HG02938 (cell line): ENCODE measurements around the gene SLC38A9.
A peak's percentile ranks its signal among the peaks of the same experiment; 100 is the strongest.
"Not testable (repeated sequence)": the region's sequence is repeated elsewhere in the genome, so short reads cannot be mapped to it uniquely, and the experiment has no call there.

Experiments
- ATAC-seq: cut with Tn5 transposase; IDR thresholded peaks from one replicate; pipeline ENCODE4 v1.9.1; 2021; ENCODE audit warnings: mild to moderate bottlenecking, moderate library complexity; ENCODE audit not compliant: unreplicated experiment

The SLC38A9 gene

DNA sequence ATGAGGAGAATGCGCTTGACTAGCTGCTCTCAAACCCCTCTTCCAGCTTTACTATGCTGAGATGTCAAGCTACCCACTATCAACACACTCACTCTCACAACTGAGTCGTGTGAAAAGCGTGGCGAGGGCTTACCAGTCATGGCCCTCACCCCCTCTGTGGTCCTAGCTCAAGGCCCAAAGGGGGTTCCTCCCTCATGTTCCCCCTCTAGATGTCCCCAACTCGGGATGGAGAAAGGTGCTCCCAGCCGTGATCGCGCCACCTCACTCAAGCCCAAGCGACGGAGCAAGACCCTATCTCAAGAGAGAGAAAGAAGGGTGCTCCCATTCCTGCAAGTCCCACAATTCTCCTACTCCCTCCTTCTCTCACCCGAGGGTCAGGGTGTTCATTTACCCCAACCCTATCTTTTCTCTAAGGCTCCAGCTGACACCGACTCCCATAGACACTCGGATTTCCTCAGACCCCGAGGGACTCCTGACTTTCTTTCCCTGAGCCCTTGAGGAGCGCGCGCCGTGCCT lies 559 bp downstream of the SLC38A9 start:
- ATAC-seq, result no peak

DNA sequence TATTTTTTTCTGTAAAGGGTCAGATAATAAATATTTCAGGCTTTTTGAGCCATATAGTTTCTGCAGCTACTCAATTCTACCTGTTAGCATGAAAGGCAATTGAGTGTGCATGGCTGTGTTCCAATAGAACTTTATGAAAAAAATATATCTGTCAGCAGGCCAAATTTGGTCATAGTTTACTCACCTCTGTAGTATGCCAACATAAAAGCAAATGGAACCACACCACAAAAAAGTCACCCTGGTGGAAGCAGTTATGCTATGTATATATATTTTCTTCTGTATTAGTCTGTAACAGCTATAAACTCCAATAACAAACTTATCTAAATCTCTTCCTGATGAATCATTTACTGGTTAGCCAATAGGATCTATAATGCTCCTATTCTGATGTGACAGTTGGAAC lies 3.4 kb downstream of the SLC38A9 start:
- no peak for ATAC-seq

DNA sequence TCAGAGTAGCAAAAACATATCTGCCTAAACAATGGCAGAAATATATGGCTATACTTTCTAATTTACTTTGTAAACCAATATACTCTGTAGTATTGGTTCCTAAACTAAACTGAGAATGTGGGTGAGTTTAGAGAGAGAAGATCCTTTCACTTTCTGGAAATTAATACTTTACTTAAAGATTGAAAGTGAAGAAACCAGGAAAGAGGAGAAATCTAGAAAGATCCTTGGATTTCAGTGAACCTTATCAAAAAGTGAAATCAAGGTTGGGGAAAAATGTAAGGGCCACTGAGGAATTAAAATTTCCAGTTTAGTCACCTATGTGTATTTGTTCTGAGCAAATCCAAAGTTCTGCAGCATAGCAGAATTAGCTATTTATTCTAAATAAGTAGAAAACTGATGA lies 5.9 kb downstream of the SLC38A9 start:
- ATAC-seq, result no peak

DNA sequence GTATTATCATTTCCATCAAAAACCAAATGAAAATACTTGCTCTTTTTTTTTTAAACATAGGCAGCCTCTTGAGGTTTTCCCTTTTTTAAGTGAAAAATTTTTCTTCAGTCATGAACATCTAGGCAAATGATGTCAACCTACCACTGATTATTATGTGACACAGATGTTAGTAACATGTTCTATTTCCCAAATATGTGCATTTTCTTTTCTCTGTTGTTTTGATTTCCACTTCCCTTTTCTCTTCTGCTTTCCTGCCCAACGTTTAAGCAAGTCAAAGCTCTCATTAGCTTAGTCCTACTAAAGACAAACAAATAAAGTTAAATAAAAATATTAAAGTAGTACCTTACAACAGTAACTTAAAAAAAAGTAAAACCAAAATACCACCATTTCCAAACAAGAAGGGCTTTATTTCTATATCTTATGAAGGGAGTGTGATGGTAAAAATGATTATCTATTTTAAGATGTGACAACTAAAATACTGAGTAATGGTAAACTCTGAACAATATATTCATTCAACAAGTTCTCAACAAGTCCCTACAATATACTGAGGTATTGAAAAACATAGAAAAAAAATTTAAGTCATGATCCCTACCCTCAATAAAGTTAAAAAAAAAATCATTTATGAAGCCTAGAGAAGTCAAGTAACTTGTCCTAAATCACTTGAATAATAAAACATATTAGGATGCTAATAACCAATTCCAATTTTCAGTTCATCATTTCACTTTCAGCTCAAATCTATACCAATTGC lies 9.4 kb downstream of the SLC38A9 start:
- ATAC-seq, result no peak

DNA sequence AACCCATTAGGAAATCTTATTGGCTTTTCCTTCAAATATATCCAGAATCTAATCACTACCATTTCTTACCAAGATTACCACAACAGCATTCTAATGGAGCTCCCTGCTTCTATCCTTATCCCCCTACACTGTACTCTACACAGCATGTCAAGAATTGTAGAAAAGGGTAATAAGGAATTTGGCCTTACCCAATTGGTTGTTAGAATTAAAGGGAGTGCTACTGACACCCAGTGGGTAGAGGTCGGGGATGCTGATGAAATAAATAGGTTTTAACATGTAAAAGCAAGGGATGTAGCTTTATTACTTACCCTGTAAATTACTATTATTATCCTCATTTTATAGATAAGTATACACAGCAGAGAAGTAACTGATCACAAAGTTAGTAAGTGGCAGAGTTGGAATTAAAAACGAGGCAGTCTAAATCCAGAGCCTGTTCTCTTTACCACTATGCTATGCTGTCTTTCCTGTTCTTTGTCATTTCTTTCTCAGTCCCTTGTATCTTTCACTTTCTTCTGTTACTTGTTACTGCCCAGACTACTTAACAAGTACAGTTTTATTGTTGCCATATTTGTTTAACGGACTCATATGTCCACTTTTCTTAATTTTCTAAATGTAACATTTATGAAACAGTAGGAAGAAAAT lies 10.5 kb downstream of the SLC38A9 start:
- ATAC-seq, result no peak

DNA sequence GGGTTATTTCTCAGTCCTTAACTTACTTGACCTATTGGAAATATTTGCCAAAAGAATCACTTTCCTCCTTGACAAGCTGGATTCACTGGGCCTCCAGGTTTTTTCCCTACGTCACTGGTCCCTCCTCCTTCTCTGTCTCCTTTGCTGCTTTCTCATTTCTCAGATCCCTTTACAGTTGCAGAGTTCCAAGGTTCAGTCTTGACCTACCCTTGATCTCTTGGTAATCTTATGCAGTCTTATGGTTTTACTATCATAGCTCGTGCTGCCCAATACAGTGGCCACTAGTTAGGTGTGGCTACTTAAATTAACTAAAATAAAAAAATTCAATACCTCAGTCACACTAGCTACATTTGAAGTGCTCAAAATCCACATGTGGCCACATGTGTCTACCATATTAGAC lies 11.4 kb downstream of the SLC38A9 start:
- ATAC-seq, result no peak

DNA sequence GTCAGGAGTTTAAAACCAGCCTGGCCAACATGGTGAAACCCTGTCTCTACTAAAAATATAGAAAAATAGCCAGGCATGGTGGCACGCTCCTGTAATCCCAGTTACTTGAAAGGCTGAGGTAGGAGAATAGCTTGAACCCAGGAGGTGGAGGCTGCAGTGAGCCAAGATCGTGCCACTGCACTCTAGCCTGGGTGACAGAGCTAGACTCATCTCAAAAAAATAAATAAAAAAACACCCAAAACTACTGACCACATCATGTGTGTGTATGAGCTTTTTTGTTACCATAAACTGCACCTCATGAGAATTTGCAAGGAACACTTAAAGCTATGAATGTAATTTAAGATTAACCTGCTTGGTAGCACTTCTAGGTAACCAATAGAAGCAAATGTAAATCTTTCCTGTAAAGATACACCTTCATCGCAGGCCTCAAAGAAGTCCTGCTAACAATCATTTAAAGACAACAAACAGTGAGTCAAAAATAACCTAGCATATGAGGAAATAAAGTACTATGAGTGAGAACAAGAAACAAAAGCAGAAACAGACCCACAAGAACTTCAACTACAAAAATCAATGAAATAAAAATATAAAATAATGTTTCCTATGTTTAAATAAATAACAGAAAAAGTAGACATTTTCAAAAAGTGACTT lies 13.0 kb downstream of the SLC38A9 start:
- peak; percentile 69 for ATAC-seq

DNA sequence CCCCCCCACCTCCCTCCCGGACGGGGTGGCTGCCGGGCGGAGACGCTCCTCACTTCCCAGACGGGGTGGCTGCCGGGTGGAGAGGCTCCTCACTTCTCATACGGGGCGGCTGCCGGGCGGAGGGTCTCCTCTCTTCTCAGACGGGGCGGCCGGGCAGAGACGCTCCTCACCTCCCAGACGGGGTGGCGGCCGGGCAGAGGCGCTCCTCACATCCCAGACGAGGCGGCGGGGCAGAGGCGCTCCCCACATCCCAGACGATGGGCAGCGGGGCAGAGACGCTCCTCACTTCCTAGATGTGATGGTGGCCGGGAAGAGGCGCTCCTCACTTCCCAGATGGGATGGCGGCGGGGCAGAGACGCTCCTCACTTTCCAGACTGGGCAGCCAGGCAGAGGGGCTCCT lies 15.4 kb downstream of the SLC38A9 start:
- ATAC-seq, result not testable (repeated sequence)

DNA sequence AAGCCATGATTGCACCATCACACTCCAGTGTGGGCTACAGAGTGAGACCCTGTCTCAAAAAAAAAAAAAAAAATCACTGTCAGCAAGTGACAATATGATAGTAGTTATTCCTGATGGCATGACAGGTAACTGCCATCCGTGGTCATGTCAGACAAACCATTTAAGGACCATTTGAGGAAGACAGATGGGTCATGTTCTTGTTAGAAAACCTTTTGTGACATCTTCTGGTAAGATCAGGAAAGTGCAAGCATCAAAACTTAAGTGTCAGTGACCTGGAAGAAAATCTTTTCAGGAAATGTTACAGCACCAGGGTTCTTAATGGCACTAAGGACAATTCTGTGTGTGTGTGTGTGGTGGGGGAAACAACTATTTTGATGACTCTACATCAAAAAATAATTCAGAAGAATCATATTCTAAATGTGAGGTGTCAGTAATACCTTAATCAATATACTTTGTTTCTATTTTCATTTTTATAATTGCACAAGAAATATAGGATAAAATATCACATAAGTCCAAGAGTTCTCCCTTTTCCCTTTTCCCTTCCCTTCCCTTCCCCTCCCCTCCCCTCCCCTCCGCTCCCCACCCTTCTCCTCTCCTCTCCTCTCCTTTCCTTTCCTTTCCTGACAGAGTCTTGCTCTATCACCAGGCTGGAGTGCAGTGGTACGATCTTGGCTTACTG lies 17.8 kb downstream of the SLC38A9 start:
- ATAC-seq, result no peak

DNA sequence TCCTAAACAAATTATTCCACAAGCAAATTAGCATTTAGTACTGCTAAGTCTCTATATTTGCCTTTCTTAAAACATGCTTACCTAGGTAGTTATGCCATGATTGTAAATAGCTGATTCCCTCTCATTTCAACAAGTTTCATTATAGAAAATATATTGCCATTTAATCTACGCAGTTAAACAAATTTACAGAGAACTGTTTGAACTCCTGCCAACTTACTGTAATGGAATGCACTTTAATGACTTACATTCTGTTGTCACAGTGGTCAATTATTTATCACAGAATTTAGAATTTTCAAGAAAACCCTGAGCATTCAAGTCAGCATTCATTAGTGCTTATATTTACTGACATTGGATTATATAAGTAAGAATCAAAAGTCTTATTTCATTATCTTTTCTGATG lies 19.6 kb downstream of the SLC38A9 start:
- no peak for ATAC-seq

DNA sequence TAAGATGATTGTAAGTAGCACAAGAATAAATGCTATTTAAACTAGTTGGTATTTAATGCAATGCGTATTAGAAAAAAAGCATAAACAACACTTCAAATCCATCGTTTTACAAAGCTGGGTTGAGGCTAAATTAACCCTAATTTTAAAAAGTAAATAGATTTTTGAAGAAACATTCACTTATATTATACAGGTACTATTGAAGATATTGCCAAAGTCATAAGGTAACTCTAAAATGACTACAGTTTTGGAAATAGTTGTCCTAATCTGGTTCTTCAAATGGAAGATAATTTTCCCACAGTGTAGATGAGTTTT lies 20.1 kb downstream of the SLC38A9 start:
- no peak for ATAC-seq

DNA sequence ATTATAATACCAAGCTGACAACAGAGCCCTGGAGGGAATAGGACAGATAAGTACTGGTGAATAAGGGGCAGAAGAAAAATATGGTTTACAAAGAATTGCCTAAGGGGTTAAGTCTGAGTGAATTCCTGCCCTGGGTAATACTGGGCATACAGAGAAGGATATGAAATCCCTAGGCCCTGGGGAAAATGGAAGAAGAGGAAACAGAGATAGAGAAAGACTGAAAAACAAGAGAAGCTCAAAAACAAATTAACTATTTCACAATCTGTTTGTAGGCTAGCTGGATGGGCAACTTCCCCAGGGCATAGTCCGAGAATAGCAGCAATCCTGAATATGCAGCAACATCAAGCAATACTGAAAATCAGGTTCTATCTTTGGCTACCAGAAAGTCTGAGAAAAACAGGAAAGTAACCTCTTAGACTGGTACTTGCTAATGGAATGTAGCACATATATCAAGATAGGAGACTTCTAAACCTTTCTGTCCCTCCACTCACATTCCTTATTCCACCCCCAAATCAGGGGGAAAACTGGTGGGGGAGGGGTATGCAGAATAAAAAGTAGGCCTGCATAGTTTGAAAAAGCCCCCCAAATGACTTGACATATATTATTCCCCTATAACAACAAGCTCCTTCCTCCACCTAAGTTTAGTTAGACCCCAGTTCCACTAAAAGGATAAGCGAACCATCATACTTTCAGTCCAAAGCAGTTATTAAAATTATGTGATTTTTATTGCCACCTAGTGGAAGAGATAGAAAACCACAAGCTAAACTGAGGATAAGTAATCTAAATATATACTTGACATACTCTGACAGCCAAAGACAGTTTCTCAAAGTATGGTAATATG lies 20.6 kb downstream of the SLC38A9 start:
- no peak for ATAC-seq

DNA sequence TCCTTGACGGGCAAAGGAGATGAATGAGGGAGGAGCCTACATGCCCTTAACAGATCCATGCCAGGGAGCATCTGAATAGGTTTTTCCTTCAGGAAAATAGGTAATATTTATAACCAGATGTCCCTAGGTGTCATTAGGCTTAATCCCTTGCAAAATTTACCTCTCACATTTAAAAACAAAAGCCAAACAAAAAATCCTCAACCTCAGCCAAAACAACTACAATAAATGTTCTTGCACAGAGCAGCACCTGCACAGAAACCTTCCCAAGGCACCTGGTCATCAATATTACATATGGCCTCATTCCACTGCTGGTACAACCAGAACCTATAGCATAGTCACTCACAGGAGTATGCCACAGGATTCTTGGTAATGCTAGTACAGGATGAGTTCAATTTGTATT lies 30.1 kb downstream of the SLC38A9 start:
- ATAC-seq, result no peak

DNA sequence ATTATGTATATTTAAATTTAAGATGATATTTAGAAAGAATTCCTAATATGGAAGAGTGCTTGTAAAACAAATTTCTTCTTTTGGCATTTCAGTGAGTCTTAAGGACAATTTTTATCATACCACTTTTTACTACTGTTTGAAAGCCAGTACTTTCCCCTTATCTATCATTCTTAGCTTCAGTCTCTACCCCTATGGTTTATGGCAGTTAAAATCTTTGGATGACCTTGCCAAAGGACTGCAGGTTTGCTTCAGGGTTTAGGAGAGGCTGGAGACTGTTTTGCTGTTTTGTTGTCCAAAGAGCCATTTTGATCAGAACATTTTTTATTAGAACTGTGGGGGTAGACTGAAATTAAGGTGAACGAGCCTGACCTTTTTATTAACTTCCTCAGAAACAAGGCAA lies 30.8 kb downstream of the SLC38A9 start:
- ATAC-seq, result no peak

DNA sequence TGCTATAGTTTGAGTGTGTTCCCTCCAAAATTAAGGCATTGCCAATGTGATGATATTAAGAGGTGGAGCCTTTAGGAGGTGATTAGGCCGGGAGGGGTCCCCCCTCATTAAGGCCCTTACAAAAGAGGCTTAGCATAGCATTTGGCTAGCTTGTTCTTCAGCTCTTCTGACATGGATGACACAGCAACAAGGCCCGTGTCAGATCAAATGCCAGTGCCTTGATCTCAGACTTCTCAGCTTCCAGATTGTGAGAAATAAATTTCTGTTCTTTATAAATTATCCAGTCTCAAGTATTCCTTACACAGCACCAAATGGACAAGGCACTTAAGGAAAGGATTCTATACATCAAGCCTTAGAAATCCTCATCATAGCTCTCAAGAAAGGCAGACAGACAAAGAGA lies 31.8 kb downstream of the SLC38A9 start:
- ATAC-seq, result no peak

DNA sequence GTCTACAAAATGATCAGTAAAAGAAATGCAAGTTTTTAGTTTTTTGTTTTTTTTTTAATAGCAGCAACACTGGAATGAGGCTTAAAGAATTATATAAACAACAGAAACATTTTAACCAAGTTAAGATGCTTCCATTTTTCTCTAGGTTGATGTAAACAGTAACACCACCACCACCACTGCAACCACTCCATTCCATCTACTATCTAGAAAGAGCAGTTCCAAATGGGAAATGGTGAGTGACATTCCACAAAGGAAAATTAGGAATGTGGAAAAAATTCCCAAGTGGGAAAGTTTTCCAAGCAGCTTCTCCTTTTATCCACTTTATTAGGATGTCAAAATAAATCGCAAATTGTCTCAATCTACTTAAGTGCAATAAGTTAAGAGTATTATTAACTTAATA lies 32.6 kb downstream of the SLC38A9 start:
- ATAC-seq, result no peak

DNA sequence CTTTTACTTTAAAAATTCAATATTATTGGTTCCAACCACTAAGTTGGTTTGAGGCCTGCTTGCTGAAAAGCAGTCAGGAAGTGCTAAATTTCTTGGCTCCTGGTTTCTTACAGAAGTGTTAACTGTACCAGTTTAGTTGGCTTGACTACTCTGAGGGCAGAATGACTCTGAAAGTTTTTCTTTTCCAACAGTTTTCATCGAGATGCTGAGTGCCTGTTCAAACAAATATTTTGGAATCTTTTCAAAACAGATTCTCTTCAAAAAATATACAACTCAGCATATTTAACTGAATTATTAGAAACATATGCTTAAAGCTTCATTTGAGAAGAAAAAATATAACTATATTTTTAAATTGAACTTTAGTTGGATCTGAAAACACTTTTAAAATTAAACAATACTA lies 37.0 kb downstream of the SLC38A9 start:
- no peak for ATAC-seq

DNA sequence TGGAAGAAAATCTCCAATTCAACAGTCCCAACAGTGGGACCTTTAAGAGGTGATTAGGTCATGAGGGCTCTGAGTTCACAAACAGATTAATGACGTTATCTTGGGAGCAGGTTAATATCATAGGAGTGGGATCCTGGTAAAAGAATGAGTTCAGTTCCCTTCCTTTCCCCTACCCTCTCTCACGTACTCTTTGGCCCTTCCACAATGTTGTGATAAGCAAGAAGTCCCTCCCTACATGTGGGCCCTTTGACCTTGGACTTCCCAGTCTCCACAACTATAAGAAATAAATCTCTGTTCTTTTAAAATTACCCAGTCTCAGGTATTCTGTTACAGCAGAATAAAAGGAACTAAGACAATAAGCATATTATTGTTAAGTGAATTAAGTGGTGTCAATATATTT lies 37.8 kb downstream of the SLC38A9 start:
- ATAC-seq, result no peak

DNA sequence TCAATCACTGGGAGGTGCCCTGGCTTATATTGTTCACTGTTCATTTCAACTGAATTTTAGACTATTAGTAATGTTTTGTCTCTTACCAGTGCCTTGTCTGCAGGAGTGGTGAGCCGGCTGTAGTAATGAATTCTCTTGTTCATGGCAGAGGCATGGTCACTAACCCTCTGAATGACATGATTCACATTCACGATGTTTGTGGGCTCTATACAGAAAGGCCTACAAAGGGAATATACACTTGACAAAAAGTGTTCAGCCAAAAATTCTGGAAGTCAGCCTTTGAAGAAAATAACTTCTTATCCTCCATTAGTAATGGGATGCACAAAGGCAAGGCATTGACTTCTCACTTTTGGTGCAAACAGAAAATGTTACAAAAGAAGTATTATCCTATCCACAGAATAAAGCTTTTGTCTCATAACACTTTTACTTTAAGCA lies 39.6 kb downstream of the SLC38A9 start:
- no peak for ATAC-seq

DNA sequence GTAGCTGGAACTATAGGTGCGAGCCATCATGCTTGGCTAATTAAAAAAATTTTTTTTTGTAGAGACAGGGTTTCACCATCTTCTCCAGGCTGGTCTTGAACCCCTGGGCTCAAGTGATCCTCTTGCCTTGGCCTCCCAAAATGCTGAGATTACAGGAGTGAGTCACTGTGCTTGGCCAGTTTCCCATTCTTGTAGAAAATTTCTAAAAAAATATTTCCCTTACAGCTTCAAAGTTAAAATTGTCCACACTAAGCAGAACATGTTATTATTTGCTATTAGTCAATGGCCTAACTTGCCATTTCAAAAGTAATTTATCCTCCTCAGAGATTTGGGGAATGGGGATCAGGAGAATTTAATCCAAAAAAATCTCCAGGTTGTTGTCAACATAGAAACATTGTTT lies 40.1 kb downstream of the SLC38A9 start:
- ATAC-seq, result no peak

DNA sequence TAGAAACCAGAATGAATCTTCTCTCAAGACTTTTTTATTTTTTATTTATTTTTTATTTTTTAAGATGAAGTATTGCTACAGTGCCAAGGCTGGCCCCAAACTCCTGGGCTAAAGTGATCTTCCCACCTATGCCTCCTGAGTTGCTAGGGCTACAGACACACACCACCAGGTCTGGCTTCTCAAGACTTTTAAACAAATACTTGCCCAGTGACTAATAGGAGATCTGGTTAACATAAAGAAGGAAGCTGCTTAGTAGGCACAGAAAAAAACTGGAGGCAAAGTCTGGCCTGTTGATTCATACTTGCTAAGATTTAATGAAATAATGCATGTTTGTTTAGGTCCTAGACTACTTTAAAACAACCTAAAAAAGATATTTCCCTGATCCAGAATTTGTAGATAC lies 43.8 kb downstream of the SLC38A9 start:
- no peak for ATAC-seq
